ENCODE measurements around the gene DDIT3.
A peak's percentile ranks its signal among the peaks of the same experiment; 100 is the strongest.

Gene DDIT3

DNA sequence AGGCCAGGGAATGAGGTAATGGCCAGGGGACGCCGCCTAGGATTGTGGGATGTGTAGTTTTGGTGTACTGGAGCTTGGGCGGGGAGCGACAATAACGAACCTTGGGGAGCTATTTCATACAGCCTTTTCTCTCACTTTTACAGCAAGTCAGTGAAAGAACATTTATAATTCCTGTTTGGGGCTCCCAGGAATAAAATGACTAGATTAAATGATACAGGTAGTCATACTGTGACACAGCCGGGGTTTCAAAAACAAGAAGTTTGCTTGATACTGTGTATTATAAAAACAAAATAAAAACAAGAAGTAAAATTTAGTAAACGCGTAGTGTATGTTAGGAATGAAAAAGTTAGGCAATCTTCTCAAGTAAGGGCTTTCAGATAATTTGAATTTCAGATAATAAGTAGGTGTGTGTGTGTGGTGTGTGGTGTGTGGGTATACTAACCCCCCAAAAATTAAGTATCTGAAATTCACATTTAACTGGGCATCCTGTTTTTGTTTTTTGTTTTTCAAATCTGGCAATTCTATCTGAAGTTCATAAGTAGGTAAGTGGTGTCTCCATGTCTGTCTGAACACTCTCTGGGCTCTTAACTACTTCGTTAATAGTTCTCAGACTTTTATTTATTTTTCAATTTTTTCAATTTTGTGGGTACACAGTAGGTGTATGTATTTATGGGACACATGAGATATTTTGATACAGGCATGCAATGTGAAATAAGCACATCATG is 27.1 kb upstream of the DDIT3 start:
- no peak for DNase-seq (ENCODE audit: low read depth in 2 of 2, low spot score in 1 of 2)

DNA sequence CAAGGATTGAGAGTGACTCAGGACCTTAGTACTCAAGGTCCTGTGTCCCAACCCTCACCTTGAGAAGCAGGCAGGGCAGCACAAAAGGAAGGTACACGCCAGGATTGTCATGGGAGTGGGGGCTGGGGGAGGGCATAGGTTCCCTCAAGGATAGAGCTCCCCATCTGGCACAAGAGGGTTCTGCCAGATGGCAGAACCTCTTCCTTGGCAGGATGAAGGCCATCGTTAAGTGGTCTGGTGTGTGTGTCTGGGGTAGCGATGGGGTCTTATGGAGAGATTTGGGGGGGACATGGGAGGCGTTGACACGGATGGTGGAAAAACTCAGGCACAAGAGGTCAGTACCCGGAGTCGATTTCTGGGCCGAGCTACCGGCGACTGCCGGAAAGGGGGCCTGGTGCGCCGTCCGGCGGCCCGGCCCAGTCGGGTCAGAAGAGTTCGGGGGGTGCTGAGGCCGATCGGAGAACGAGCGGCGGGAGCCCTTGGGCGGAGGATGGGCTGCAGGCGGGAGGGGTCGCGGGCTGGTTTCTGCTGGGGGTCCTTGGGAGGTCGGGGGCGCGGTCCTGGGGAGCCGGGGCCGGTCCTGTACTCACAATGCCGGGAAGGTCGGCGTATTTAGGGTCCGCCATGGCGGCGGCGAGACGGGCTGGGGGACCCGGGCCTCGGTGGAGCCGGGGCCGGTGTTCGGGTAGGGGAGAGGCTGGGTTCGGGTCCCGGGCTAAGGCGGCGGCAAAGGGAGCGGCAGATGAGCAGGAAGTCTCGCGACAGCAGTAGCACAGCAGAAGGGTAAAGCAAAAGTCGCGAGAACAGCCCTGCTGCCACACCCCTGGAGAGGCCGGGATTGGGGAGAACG is 26.3 kb upstream of the DDIT3 start, which contains the start of gene DCTN2:
Gene DCTN2, minus strand, starts transcription at position 755 of the 850 bp plus-strand sequence. Its CDS starts 129 bp downstream, at position 626.
- DNase-seq (ENCODE audit: low read depth in 2 of 2, low spot score in 1 of 2), result peak; percentile 76 to 90

DNA sequence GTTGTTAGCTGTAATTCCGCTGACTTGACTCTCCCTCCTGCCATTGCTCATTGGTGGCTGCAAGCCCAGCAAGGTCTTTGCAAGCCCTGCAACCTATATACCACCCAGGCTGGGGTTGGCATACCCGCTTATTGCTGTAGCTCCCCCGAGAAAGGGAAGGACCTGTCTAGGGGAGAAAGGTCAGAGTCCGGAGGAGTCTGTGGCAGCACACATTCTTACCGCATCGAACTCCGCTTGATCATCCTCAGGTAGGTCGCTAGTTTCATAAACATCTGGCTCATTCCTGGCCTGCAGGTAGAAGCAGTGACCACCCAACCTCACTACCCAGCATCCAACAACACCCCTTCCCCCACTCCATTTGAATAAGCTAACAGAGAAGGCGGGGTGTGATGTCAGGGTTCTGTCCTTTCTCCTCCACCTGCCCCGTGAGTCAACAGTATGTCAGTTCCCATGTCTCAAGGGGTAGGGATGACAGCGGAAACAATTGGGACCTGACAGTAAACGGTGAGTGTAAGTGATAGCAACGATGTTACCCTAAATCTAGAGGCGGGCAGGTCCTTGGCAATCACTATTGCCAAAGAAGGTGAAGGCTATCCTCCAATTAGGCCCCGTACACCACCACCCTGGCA is 25.6 kb upstream of the DDIT3 start:
- DNase-seq (ENCODE audit: low read depth in 2 of 2, low spot score in 1 of 2), result no peak

DNA sequence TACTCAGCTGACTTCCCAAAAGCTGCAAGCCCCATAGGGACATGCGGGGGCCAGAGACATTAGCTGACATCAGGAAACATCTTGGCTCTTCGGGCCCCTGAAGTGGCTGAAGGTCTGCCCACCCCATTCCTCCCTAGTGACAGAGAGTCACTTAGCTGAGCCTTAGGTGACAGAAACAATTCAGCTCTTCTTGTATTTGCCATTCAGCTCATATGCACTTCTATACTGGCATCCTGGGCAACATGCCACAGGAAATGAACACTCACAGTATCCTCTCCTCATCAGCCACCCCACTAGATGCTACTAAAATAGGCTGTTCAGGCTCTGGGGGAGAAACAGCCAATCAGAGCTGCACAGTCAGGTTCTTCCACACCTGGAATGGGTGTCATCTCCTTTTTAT is 23.3 kb upstream of the DDIT3 start:
- no peak for DNase-seq (ENCODE audit: low read depth in 2 of 2, low spot score in 1 of 2)

DNA sequence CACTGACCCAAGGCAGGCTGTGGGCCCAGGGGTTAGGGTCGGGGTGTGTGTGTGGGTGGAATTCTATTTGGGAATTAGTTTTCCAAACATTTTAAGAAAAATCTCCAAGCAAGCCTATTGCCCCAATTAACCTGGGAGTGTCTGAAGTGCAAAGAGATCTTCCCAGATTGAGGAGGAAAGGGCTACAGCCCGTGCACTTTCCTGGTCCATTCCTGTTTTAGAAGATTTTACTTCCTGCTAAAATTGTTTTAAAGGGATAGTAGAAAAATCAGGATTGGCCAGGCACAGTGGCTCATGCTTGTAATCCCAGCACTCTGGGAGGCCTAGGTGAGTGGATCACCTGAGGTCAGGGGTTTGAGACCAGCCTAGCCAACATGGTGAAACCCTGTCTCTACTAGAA is 21.4 kb upstream of the DDIT3 start:
- DNase-seq (ENCODE audit: low read depth in 2 of 2, low spot score in 1 of 2), result no peak

DNA sequence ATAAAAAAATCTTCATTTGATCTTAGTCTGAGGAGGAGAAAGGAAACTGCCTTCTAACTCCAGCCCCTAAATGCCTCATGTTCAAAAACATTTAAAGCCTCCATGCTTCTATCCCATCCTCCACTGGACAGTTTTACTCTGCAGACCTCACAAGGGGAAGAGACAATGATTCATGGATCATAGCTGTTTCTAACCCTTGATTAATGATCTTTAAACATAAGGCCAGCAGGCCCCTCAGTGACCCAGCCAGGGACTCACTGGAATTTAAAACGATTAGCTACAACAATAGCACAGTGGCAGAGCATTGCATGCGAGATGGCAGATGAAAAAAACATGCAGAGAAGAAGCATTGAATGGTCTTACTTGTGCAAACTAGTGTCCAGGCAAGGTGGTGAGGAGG is 20.7 kb upstream of the DDIT3 start:
- no peak for DNase-seq (ENCODE audit: low read depth in 2 of 2, low spot score in 1 of 2)

DNA sequence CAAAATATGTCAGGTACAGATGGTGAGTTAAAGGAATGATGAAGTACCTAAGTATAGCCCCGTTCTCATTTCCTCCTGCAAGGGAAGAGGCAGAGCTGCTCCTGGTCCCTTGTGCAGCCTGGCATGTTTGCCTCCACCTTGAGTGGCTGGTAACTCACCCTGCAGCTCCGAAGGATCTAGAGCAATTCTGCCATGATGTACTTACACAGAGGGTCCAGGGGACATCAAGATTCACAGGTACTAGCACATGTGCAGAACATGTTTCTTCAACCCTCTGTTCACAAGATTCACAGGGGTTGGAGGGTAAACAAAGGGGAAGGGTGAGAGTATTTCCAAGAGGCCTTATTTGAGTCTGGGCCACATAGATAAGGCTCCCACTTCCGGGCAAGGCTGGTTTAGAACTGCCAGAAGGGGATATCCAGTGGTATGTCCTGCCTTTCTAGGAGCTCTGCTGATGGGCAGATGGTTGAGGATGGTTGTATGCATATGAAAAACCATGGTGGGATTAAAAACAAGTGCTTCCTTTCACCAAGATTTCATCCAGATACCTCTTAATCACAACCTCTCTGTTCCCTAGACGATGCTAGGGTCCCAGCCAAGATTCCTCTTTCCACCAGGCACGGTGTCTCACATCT is 18.9 kb upstream of the DDIT3 start:
- DNase-seq (ENCODE audit: low read depth in 2 of 2, low spot score in 1 of 2), result no peak

DNA sequence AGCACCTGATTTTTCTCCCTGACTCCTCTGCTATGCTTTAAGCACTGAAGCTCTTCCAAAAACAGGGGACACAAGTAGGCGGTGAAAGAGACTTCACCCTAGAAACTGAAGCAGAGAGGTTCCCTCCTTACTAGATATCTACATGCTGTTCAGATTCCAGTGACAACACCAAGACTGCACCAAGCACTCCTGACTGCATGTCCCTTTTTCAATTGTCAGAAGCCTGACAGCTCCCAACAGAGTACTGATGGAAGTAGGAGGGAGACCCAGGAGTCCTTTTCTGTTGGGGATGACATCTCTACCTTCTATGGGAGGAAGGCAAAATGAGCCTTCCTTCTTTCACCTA is 16.3 kb upstream of the DDIT3 start:
- no peak for DNase-seq (ENCODE audit: low read depth in 2 of 2, low spot score in 1 of 2)

DNA sequence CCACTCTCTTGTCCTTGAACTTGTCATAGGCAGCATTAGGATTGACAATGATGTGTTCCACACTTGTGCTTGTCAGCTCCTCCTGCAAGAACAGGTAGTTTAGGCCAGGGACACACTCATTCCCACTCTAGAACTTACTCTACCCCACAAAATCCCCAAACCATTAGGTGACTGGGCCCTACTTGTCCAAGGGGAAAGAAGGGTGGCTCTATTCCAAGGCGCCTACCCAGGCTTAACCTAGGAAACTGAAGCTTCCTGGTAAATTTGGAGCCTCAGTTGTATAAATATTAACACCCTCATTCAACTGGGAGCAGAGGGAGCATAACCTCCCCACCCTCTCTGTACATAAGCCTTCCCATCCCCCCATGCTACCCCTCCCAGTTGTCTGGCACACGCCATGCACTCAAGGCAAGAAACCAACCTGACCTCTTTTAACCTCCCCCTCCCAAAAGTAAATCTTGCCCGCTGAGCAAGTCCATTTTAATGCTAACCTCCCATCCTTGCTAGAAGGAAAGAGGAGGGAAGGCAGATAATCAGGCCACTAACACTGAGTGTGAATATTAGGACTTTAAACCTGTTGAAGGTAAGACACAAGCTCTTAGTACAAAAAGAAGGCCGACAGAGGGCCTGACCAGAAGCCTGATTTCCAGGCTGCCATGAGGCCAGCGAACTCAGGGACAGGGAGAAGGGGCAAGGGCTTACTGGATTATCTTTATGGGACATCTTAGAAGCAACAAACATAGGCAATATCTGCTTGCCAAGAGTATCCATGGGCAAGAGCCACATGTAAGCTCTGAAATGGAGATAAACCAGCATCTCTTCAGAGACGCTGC is 15.7 kb upstream of the DDIT3 start:
- no peak for DNase-seq (ENCODE audit: low read depth in 2 of 2, low spot score in 1 of 2)

DNA sequence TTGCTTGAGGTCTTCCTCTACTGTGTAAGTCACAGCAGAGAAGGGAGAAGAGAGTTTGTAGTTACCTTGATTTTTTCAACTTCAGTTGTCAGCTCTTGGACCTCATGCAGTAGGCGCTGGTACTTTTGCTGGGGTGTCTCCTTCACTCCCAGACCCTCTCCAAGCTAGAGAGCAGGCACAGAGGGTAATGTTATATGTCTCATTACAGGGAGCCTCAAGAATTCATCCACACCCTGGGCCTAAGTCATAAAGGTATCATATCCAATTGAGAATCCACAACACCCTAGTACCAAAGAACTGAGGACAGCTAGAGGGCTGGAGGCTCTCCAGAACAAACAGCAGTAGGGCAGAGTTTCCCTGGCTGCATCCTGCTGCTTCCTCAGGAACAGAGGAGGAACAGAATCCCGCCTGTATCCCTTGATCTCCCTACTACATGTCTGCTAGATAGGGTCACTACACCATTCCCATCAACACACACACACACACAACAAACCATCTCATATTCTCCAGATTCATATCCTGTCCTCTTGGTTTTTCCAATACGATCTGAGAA is 14.8 kb upstream of the DDIT3 start:
- DNase-seq (ENCODE audit: low read depth in 2 of 2, low spot score in 1 of 2), result no peak

DNA sequence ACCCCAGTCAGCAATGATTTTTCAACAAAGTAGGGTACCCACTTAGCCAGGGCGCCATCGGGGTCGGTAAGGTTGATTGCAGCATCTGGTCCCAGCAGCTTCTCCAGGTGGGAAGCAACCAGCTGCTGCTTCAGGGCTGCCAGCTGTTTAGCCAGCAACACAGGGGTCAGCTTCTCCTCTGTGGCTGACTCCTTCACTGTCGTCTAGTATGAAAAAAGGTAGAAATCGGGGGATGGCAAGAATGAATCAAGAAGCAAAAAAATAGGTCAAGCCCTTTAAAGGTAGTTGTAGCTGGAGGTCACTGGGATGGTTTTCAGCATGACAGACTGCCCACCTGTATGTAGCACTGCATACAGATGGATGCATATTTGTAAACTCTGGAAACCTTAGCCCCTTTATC is 13.9 kb upstream of the DDIT3 start:
- no peak for DNase-seq (ENCODE audit: low read depth in 2 of 2, low spot score in 1 of 2)

DNA sequence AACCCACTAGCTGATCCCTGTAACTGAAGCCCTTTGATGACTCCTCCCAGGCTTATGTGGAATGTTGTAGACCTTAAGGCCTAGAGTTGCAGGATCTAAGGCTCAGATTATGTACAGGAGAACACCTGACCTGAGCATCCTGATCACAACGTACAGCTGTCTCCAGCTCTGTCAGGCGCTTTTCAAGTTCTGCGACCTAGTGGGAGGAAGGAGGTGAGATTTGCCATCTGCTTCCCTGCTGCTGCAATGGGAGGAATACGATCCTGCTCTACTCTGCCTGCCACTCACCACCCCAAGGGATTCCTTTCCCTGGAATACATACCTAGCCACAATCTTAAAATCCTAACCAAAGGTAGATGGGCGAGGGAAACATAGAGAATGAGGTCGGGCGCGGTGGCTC is 12.8 kb upstream of the DDIT3 start:
- DNase-seq (ENCODE audit: low read depth in 2 of 2, low spot score in 1 of 2), result no peak

DNA sequence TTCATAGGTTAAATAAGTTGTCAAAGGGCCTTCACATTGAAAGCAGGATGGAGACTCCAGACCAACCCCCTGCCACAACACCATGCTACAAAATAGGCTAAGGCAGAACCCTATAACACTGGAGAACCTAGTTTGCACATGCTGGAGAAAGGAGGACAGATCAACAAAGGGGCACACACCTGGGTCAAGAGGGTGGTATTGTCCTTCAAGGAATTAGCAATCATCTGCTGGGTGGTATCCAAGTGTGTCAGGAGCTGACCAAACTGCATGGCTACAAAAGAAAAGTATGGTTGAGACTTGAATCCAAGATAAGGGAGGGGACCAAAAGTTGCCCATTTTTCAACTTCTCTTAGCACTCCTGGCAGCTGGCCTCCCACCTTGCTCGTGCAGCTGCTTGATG is 11.5 kb upstream of the DDIT3 start:
- no peak for DNase-seq (ENCODE audit: low read depth in 2 of 2, low spot score in 1 of 2)

DNA sequence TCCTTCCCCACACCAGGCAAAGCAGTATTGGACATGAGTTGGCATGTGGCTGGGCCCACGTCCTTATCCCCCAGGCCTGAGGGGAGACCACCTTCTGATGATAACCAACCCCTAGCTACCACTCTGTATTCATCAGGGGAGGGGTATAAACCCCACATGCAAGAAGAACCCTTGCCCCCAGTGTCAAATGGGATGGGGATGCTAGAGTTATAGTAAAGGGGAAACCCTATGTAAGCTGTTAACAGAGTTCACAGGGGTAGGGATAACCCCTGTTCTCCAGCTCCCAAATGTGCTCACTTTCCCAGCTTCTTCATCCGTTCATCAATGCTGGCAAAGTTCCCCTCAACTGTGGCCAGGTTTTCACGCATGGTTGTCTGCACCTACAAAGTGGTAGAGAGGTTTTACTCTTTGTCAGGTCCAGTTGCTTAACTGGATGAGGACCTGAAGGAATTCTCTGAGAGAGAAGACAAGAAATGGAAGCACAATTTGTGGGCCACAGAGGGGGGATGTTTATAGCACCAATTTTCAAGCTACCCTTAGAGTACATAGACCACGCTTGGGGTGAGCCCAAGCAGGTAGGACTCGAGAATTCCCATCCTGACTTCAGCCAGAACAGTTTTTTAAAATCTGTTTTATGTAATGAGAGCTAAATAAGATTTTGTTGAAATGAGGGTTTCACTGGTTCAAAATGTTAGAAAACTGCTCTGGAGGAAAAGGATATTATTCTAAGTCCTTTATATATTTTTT is 10.3 kb upstream of the DDIT3 start:
- DNase-seq (ENCODE audit: low read depth in 2 of 2, low spot score in 1 of 2), result no peak

DNA sequence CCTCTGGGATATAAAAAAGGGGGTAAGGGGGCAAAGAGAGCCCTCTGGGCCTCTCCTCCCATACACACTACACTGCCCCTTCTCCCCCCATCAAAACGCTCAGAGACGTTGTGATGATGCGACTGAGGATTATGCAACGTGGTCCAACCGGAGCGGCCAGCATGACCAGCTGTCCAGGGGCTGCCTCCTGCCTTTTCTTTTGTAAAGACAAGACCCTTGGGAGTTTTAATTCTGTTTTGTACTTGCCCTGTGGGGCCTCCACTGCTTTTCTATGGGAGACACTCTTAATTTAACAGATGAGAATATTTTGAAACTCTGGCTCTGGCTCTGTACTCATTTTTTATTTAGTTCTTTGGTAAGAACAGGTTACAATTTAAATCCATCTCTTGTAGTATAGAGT is 9.5 kb upstream of the DDIT3 start:
- no peak for DNase-seq (ENCODE audit: low read depth in 2 of 2, low spot score in 1 of 2)

DNA sequence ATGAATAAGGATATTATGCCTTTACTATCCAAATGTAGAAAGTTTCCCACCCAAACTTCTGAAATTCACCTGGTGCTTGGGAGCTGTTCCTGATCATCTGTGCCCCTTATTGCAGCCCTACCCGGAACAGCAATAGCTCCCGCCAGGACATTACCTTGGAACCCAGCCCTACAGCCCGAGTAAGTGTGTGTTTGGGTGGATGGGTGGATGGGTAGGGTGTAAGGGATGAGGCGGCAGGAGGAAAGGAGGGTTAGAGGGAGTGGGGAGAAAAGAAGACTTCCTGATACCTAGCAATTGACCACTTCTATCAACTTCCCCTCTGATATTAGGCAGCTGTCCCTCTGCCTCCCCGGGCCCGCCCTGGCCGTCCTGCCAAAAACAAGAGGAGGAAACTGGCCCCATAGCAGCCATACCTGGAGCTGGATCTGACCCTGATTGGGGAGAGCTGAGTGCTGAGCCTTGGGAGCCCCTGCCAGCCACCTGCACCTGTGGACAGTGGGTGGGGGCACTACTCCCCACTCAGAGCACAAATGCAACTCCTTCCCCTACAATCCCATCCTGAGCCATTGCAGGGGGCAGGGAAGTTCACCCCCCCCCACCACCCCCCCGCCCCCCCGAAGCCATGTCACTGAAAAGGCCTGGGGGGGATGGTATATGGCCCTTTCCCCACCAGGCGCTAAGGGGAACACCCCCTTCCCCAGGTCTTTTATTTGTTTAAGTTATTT is 8.7 kb upstream of the DDIT3 start:
- DNase-seq (ENCODE audit: low read depth in 2 of 2, low spot score in 1 of 2), result no peak

DNA sequence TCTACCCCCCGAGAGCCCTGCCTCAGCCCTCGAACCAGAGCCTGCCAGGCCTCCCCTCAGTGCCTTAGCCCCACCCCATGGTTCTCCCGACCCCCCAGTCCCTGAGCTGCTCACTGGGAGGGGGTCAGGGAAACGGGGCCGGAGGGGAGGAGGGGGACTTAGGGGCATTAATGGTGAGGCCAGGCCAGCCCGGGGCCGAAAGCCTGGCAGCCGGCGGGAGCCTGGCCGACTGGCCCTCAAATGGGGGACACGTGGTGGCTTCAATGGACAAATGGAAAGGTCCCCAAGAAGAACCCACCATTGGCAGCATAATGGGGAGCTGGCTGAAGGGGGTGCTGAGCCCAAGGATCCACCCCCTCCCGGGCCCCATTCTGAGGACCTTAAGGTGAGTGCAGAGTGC is 7.9 kb upstream of the DDIT3 start:
- DNase-seq (ENCODE audit: low read depth in 2 of 2, low spot score in 1 of 2), result no peak

DNA sequence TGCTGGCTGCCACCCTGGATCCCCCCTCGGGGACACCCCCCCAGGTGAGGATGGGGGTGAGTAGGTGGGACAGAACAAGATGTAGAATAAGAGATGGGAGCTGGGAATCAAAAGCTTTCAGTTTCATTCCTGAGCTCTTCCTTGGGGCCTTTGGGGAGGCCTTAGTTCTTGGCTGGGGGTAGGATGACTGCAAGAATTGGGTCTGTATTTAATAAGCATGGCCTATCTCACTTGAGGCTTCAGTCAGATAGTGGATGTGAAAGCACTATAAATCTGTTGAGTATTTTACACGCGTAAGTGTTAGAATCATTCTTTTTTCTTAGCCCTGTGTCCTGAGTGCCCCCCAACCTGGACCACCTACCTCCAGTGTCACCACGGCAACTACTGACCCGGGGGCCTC is 6.9 kb upstream of the DDIT3 start:
- no peak for DNase-seq (ENCODE audit: low read depth in 2 of 2, low spot score in 1 of 2)

DNA sequence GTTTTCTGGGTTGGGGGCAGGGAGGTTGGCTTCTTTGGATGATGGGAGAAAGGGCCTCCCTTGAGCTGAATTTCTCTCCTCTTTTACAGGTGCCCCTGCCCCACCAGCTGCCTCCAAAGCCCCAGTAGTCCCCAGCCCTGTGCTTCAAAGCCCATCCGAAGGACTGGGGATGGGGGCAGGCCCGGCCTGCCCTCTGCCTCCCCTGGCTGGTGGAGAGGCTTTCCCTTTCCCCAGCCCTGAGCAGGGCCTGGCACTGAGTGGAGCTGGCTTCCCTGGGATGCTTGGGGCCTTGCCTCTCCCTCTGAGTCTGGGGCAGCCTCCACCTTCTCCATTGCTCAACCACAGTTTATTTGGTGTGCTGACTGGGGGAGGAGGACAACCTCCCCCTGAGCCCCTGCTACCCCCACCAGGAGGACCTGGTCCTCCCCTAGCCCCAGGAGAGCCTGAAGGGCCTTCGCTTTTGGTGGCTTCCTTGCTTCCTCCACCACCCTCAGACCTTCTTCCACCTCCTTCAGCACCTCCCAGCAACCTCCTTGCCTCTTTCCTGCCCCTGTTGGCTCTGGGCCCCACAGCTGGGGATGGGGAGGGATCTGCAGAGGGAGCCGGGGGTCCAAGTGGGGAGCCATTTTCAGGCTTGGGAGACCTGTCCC is 6.3 kb upstream of the DDIT3 start:
- DNase-seq (ENCODE audit: low read depth in 2 of 2, low spot score in 1 of 2), result no peak

Data from stimulated activated CD8-positive, alpha-beta memory T cell treated with anti-CD3 and anti-CD28 coated beads, Interleukin-4, amount 100 ng/mL, for 4 hours (primary cell).